ENCODE data around the gene MIEF1.
A peak's percentile ranks its signal among the peaks of the same experiment; 100 is the strongest.
"Not testable (repeated sequence)": the region's sequence is repeated elsewhere in the genome, so short reads cannot be mapped to it uniquely, and the experiment has no call there.

MIEF1 gene

DNA sequence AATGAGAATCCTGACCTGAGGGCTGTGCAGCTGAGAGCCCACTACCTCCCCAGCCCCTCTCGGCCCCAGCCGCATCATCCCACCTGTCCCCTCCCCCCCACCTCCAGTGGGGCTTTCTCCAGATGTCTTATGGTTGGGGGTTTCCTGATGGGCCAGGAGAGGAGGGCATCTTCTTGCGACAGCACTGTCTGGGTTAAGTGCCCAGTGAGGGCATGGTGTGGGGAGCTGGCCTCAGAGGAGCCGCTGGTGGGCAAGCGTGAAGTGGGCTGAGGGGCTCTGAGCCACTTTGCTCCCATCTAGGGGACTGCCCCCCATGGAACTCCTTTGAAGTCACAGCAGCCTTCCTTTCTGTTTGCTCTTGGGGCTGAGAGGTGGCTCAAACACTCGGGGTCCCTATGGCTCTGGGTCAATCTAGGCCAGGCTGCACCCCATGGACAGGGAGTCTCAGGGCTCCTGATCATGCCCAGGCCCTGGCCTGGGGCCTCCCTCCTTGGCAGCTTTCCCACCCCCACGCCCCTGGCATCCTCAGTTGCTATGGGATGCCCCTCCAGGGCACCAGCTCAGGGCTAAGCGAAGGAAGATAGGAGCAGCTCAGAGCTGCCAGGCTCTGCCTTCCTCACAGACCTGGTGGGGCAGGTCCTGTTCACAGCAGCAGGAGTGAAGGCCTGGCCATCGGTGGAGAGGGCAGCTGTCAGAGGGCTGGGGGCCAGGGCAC is 11.0 kb upstream of the MIEF1 start:
- DNase-seq, result no peak

DNA sequence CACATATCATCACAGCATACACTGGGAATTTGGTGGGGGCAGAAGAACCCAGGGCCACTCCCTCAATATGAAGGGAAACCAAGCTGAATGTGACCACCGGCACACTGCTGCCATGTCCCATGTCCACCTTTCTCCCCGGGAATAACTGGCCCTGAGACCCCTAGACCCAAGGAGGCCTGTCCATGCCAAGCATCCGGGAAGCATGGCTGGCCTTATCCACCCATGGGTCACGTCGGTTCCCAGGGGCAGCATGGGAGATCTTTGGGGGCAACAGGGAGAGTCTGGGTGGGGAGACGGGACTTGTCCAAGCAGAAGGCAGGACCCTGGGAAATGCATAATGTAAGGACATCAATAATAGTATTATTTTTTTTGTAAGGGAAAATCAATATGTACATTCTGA is 10.4 kb upstream of the MIEF1 start:
- DNase-seq, result no peak

DNA sequence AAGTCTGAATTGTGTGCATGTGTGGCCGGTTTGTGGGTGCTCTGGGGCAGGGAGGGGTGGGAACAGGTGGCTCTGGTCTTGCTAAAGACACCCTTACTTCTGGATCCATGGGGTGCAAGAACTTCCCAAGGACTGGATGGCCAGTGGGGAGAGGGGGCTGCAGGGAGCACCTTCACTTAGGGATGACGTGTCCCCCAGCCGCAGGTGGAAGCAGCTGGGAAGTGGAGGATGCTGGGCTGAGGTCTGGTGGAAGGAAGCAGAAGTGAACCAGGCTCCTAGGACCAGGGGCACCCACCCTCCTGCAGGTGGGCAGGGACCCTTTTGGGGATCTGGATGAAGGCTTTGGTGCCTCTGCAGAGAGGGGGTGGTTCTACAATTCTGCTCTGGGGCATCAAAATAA is 9.9 kb upstream of the MIEF1 start:
- DNase-seq, result no peak

DNA sequence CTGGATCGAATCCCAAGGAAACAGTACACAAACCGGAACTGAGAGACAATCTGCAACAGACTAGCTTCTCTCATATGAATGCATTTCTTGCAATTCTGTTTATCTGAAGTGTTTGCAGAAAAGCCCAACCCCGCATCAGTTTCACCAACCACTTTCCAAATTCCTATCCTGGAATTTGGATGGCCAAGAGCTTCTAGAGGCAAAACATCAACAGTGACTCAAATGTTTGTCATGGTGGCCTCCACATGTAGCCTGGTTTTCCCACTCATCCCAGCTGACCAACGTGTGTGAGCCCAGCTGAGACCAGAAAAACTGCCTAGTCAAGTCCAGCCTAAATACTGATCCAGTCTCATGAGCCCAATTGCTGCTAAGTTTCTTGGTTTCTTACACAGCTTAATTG is 8.3 kb upstream of the MIEF1 start:
- DNase-seq, result no peak

DNA sequence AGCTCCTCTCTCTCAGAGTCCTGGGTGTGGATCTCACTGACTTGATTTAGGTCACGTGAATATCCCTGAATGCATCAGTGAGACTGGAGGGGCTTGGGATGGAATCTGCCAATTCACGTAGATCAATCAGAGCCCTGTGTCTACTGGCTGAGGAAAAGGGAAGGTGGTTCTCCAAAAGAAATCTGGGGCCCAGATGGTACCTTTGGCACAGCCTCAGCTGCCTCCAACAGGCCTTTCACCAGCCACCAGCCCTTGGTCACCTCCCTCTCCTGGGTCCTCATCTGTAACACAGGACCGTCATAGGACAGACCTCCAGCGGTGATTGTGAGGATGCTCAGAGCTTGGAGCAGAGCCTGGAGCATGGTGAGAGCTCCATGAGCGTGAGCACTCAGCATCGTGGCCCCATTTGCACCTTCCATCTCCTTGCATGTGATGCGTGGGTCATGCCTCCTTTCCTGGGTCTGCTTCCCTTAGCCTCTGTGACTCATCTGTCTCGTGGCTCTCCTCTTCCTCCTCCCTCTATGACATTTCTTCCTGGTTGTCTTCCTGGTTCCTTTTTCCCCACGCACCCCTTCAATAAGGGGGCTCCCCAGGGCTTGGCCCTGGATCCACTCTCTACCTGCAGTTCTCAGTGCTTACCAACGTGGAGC is 7.5 kb upstream of the MIEF1 start:
- DNase-seq, result no peak

DNA sequence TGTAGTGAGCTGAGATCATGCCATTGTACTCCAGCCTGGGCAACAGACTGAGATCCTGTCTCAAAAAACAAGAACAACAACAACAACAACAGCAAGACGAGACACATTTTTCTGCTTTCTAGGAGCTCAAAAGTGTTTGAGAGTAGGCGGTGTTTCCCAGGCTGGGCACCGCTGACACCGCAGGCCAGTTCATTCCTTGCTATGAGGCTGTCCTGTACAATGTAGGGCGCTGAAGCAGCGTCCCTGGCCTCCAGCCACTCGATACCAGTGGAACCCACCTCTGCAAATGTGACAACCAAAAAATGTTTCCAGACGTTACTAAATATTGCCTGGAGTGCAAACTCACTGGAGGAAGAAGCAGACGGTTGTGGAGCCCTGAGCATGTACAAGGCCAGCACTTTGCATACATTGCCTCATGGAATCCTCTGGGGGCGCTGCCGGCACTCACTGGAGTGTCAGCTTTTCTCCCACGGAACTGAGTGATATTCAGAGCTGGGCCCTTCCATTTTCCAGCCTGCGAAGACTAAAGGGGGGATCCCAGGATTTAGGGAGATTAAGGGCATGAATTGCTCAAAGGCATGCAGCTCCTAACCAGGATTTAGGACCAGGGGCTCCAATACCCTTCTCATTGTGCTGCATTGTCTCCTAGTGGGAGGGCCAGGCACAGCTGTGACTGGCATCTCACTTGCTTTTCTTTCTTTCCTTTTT is 5.8 kb upstream of the MIEF1 start:
- peak; percentile 28 to 48 for DNase-seq

DNA sequence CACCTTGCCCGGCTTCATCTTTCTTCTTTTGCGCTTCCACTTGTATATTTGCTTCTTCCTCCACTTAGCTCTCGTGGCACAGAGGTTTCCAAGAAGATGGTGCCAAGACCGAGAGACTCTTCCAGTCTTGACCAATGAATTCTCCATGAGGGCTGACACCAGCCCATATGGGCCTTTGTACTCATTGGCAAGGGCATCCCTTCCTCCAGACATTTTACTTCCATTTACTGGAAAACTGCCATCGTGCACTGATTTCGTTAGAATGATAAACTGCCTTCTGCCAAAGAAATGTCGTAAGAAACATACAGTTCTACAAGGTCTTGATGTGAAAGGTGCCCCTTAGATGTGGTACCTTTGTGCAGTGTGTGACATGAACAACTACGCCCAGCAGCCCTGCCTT is 4.7 kb upstream of the MIEF1 start:
- no peak for DNase-seq

DNA sequence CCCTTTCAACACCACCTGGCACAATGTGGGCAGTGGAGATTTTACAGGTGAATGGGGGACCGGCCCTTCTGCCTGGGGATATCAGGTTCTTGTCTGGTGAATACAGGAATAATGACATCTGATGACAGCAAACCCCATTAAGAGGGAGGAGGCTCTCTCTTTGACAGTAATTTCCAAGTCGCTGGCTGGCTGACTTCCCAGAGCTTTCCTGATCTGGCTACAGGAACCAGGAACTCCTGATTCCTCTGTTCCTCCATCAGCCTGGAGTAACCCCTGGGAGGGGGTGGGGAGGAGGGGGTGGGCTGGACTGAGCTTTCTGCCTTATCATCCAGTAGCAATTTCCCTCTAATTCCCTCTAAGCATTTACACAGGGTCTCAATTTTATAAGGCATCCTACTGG is 3.7 kb upstream of the MIEF1 start:
- no peak for DNase-seq

DNA sequence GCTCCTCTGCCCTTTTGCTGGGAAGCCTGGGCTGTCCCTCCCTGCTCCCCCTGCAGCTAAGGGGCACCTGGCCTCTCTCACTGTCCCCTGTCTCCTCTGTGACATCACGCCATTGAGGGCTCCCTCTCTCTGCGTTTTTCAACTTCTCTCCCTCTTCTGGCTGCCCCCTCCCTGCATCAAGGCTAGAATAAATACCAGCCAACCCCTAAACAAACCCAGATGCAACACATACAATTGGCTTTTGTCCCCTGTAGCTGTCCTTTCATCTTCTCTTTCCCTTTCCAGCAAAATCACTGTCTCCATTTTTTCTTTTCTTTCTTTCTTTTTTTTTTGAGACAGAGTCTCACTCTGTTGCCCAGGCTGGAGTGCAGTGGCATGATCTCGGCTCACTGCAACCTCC is 3.3 kb upstream of the MIEF1 start:
- no peak for DNase-seq

DNA sequence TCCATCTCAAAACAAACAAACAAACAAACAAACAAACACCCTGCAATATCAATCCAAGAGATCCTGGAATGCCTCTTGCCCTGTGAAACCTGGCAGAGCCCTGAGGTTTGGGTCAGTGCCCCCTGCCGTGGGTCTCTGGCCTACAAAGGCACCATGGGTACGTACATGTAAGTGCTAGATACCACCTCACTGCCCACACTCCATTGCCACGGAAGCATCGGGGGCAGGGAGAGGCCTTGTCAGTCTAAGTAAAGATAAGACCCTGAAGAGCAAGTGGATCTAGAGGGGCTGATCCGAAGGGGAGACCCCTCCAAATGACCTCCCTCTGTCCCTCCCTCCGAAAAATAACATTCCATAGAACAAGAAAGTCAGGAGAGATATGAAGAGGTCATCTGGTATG is 2.0 kb upstream of the MIEF1 start:
- no peak for DNase-seq

DNA sequence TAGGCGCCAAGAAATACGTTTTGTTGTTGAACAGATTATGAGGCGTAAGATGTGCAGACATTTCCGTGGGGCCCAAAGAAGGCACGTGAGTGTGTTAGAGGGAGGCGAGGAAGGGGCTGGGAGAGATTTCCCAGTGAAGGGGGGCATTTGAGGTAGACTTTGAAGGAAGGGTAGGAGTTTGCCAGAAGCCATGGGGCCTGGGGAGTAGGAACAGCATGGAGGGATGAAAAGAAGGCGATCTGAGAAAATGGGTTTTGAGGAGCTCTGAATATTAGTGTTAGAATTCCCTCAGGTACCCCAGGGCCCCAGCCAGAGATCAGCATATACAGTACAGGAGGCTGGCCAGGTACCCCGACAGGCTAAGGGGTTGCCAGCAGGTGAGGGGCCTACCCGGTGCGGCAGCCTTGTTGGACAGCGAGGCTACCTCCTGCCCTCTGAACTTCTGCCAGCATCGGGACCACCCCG is 414 bp upstream of the MIEF1 start:
- DNase-seq, result no peak

DNA sequence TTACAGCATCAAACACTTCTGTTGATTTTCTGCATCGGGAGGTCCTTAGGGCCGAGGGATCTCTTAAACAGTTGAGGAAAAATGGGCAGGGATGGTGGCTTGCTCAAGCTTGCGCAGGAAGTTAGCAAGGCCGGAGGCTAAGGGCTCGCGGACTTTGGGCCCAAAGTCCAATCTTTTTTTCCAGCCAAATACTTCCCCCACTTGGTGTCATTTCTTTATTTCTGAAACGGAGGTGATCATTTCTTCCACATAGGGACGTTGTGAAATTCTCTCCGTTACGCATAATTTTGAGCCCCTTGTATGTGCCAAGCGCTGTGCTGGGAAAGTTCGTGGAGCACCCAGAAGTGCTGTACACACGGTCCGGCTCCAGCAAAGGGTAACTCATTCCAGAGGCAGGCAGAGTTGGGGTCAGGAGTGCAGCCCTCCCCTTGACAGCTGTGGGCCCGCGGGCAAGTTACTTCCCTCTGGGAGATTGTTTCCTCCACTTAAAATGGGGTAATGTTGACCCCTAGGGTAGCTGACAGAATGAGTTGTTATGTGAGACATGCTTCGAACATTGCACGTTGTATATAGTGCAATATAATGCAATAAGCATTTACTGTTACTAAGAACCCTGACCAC is 809 bp downstream of the MIEF1 start:
- no peak for DNase-seq

DNA sequence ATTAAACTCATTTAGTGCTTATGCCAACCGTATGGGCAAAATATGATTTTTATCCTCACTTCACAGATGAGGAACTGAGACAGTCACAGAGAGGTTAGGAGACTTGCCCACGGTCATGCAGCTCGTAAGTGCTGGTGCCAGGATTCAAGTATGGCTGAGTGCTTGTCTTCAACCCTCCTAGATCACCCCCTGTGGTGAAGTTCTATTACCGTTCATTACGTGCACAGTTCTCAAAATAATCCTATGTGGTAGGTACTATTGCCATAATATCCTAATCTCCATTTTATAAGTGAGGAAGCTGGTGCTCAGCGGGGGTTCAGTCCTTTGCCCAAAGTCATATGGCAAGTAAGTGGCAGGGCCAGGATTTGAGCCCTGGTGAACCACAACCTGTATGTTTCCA is 1.5 kb downstream of the MIEF1 start:
- no peak for DNase-seq

DNA sequence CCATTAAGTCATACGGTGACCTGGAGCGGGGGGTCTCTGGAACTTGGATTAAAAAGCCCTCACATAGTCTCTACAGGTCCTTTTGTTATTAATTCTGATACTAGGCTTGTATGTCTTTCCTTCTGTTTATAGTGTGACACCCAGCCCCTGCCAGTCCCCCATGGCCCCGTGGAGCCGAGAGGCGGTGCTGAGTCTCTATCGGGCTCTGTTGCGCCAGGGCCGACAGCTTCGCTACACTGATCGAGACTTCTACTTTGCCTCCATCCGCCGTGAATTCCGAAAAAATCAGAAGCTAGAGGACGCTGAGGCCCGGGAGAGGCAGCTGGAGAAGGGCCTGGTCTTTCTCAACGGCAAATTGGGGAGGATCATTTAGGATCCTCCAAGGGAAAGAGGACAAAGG is 2.0 kb downstream of the MIEF1 start:
- no peak for DNase-seq

DNA sequence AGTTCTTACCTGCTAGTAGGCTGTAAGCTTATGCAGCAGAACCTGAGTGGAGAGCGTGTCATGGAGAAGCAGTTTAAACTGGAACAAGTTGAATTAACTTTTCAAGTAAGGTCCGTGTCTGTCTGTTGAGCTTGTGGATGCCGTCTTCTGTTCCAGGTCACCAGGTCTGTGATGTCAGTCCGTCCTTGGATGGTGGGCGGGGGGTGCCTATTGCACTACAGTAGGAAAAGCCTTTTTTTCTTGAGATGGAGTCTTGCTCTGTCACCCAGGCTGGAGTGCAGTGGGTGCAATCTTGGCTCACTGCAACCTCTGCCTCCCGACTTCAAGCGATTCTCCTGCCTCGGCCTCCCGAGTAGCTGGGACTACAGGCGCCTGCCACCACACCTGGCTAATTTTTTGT is 4.9 kb downstream of the MIEF1 start:
- DNase-seq, result not testable (repeated sequence)

DNA sequence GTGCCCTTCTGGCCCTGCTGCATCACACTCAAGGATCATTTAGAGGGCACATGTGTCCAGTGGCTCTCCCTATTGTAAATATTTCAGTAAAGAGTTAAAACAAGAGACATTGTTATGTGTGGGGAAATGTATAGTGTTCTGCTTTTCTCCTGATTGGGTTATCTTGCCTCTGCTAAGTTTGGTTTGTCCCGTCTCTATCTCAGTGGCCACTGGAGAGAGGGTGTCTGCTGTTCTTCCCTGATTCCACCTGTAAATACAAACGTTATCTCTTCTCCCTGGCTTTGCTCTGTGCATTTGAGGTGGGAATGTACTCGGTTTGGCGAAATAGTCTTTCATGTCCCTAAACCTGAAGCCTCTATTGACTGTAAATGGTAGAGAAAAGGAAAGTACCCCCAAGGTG is 6.3 kb downstream of the MIEF1 start:
- no peak for DNase-seq

DNA sequence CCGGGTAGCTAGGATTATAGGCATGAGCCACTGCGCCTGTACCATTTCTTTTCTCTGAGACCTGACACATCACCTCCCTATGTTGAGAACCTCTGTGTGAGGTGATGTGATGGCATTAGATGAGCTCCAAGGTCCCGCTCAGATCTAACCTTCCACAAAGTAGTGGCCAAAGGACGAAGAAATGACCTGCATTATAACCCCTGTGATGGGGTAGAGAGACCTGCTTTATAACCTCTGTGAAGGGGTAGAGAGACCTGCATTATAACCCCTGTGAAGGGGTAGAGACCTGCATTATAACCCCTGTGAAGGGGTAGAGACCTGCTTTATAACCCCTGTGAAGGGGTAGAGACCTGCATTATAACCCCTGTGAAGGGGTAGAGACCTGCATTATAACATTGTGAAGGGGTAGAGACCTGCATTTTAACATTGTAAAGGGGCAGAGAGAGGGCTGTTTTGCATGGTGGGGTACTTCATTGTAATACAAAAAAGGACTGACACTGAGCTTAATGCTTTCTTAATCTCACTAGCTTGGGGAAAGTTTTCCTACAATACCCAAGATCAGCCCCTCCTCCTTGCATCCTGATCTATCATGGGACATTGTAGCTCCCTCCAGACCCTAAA is 8.5 kb downstream of the MIEF1 start:
- DNase-seq, result no peak

DNA sequence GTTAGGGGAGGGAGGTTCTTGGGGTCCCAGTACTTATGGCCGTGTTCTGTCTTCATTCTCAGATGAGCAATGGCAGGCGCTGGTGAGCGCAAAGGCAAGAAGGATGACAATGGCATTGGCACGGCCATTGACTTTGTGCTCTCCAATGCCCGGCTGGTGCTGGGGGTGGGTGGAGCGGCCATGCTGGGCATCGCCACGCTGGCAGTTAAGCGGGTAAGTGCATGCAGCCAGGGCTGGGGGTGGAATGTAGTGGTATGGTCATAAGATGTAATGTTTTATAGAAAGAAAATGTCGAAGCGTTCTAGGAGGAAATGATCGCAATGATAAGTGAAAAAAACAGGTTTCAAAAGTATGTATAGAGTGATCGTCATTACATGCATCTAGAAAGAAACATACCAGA is 9.1 kb downstream of the MIEF1 start:
- DNase-seq, result no peak

DNA sequence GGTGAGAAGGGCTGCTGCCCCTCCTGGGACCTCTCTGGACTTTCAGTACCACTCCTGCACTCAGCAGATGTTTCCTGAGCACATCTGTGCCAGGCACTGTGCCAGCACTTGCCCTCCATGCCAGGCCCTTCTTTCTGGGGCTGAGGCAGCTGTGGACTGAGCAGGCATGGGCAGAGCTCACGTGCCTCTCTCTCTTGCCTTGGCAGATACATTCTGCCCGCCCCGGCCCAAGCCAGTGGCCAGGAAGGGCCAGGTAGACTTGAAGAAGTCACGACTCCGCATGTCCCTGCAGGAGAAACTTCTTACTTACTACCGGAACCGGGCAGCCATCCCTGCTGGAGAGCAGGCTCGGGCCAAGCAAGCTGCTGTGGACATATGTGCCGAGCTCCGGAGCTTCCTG is 9.9 kb downstream of the MIEF1 start:
- DNase-seq, result no peak

DNA sequence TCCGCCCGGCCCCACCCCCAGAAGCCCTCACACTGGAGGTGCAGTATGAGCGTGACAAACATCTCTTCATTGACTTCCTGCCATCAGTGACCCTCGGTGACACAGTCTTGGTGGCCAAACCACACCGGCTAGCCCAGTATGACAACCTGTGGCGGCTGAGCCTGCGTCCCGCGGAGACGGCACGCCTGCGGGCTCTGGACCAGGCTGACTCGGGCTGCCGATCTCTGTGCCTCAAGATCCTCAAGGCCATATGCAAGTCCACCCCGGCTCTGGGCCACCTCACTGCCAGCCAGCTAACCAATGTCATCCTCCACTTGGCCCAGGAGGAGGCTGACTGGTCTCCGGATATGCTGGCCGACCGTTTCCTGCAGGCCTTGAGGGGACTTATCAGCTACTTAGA is 11.7 kb downstream of the MIEF1 start:
- DNase-seq, result no peak

DNA sequence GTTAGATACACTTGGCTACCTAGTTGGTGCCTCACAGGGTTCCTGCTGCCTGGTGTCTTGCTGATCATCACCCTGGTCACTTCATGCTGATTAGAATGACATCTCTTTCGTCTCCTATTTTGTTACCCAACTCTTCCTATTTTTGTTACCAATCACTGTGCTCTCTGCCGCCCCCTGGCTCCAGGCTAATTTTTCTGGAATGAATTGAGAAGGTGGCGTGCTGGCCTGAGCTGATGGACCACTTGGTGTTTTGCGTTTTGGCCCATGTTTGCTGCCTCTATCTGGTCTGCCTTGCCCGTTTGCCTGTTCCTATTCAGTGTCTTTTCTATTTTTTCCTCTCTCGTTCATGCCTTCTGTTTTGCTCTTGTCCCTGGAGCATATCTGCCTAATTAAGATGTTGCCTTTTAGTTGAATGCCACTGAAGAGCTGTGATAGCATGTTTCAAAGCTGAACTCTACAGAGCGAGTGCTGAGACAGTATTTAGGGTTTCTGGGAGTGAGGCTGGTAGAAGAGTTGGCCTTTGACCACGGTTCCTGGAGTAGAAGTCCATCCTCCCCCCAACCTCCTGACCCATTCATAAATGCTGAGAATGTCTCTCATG is 12.4 kb downstream of the MIEF1 start:
- DNase-seq, result peak; percentile 26 to 43

DNA sequence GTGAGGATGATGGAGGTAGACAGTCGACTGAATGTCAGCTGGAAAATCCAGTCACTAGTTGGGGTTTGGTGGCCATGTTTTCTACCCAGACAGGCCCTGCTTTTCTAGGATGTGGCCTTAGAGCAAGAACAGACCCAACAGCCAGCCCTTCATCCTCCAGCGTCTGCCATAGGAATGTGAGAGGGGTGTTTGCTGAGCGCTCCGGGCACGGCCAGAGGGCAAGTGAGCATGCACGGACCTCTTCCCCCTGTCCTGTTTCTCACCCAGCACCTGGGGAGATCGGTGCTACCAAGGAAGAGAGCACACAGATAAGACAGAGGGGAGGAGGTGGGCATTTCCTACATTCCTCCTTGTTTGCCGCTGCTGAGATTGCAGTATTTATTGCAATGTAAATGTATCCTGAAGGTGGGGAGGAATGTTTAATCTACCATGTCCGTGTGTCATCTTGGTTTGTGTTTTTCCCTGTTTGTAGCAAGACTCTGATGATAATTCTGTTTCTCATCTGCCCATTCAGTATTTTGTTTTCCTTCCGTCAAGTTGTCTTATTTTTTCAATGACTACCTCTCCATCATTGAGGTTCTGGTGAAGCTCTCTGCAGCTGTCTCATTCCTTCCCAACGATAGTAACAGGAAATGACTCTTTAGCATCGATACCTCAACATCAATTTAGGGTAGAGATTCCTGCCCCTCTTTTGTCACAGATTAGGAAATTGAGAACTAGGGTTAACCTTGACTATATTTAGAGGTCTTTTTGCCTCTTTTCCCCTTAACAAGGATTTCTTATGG is 13.4 kb downstream of the MIEF1 start:
- DNase-seq, result no peak

All from bone marrow (tissue), 2 donors.